WTC11 (cell line): ENCODE results near the gene HOXB1.

Source experiments
- ATF1 ChIP-seq: sonication (generic); formaldehyde crosslinking; IDR thresholded peaks from 2 replicates; pipeline ENCODE4 v1.8.1; 2023; ENCODE audit warnings: mild to moderate bottlenecking, moderate library complexity, missing genetic modification reagents
- E2F5 ChIP-seq: sonication (generic); formaldehyde crosslinking; IDR thresholded peaks from 2 replicates; pipeline ENCODE4 v1.8.1; 2022; ENCODE audit warnings: mild to moderate bottlenecking, moderate library complexity, missing genetic modification reagents
- ETV6 ChIP-seq: sonication (generic); formaldehyde crosslinking; IDR thresholded peaks from 2 replicates; pipeline ENCODE4 v1.8.1; 2022; ENCODE audit warnings: mild to moderate bottlenecking, missing genetic modification reagents
- GTF2I ChIP-seq: fragments of 250-450 bp; sonication (Bioruptor Pico); conservative IDR thresholded peaks from 2 replicates; pipeline ENCODE4 v1.4.0; 2021; ENCODE audit warnings: mild to moderate bottlenecking
- NR3C1 ChIP-seq: sonication (generic); formaldehyde crosslinking; conservative IDR thresholded peaks from 2 replicates; pipeline ENCODE4 v1.8.1; 2023; ENCODE audit warnings: low read depth, mild to moderate bottlenecking, missing genetic modification reagents
- TF ChIP-seq, protein P1 (sequence below): sonication (generic); formaldehyde crosslinking; IDR thresholded peaks from 2 replicates; pipeline ENCODE4 v1.8.0; 2022; ENCODE audit warnings: mild to moderate bottlenecking, missing genetic modification reagents
- TF ChIP-seq, protein P2 (sequence below): fragments of 200-600 bp; IDR thresholded peaks from 2 replicates; pipeline ENCODE4 v1.8.0; 2022; ENCODE audit warnings: antibody characterized with exemption
- TF ChIP-seq, protein P3 (sequence below): sonication (generic); formaldehyde crosslinking; IDR thresholded peaks from 2 replicates; pipeline ENCODE4 v1.8.1; 2023; ENCODE audit warnings: mild to moderate bottlenecking, moderate library complexity, missing genetic modification reagents

GRCh38 chr17:48577946-48578615, 47.3 kb upstream of the HOXB1 start, which contains the start of gene HOXB4:
- TF ChIP-seq ATF1 (CRISPR knock-in tag) (no peak), E2F5 (CRISPR knock-in tag) (no peak), NR3C1 (no peak), ETV6 (CRISPR knock-in tag) (no peak), GTF2I (no peak)
- TF ChIP-seq, protein P1, sequence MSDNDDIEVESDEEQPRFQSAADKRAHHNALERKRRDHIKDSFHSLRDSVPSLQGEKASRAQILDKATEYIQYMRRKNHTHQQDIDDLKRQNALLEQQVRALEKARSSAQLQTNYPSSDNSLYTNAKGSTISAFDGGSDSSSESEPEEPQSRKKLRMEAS, result no peak
- TF ChIP-seq, protein P2, sequence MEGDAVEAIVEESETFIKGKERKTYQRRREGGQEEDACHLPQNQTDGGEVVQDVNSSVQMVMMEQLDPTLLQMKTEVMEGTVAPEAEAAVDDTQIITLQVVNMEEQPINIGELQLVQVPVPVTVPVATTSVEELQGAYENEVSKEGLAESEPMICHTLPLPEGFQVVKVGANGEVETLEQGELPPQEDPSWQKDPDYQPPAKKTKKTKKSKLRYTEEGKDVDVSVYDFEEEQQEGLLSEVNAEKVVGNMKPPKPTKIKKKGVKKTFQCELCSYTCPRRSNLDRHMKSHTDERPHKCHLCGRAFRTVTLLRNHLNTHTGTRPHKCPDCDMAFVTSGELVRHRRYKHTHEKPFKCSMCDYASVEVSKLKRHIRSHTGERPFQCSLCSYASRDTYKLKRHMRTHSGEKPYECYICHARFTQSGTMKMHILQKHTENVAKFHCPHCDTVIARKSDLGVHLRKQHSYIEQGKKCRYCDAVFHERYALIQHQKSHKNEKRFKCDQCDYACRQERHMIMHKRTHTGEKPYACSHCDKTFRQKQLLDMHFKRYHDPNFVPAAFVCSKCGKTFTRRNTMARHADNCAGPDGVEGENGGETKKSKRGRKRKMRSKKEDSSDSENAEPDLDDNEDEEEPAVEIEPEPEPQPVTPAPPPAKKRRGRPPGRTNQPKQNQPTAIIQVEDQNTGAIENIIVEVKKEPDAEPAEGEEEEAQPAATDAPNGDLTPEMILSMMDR, result no peak
- TF ChIP-seq, protein P3, sequence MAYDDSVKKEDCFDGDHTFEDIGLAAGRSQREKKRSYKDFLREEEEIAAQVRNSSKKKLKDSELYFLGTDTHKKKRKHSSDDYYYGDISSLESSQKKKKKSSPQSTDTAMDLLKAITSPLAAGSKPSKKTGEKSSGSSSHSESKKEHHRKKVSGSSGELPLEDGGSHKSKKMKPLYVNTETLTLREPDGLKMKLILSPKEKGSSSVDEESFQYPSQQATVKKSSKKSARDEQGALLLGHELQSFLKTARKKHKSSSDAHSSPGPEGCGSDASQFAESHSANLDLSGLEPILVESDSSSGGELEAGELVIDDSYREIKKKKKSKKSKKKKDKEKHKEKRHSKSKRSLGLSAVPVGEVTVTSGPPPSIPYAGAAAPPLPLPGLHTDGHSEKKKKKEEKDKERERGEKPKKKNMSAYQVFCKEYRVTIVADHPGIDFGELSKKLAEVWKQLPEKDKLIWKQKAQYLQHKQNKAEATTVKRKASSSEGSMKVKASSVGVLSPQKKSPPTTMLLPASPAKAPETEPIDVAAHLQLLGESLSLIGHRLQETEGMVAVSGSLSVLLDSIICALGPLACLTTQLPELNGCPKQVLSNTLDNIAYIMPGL (CRISPR knock-in tag), result no peak
